RWPE2 (cell line): Measurements from ENCODE around the gene KRTAP4-4.
"Not testable (repeated sequence)": the region's sequence is repeated elsewhere in the genome, so short reads cannot be mapped to it uniquely, and the experiment has no call there.

Experiments used
- ATAC-seq: fragments of 200-7000 bp; cut with Tn5 transposase; 3 replicates; pipeline ENCODE4 v1.9.1; 2021; ENCODE audit warnings: low read depth
- DNase-seq: peaks from one replicate; pipeline ENCODE4 v3.0.0-alpha.2; 2020; ENCODE audit warnings: low spot score
- H3K27ac ChIP-seq: fragments of 450-650 bp; 2 replicates; pipeline ENCODE4 v1.5.1; 2017; ENCODE audit warnings: mild to moderate bottlenecking; ENCODE audit not compliant: poor library complexity, severe bottlenecking
- H3K27me3 ChIP-seq: fragments of 250-450 bp; sonication (Bioruptor Pico); 2 replicates; pipeline ENCODE4 v1.5.1; 2021; ENCODE audit warnings: mild to moderate bottlenecking, moderate library complexity; ENCODE audit not compliant: insufficient read depth, poor library complexity, severe bottlenecking
- H3K36me3 ChIP-seq: fragments of 250-450 bp; sonication (Bioruptor Pico); 2 replicates; pipeline ENCODE4 v1.5.1; 2020; ENCODE audit warnings: low read depth, mild to moderate bottlenecking, moderate library complexity
- H3K4me1 ChIP-seq: fragments of 250-450 bp; sonication (Bioruptor Pico); 2 replicates; pipeline ENCODE4 v1.5.1; 2021; ENCODE audit warnings: mild to moderate bottlenecking, moderate library complexity; ENCODE audit not compliant: insufficient read depth, poor library complexity, severe bottlenecking
- H3K4me3 ChIP-seq: fragments of 250-450 bp; sonication (Bioruptor Pico); 2 replicates; pipeline ENCODE4 v1.5.1; 2021; ENCODE audit warnings: mild to moderate bottlenecking, moderate library complexity; ENCODE audit not compliant: severe bottlenecking
- H3K9me3 ChIP-seq: fragments of 250-450 bp; sonication (Bioruptor Pico); 2 replicates; pipeline ENCODE4 v1.5.1; 2021; ENCODE audit warnings: mild to moderate bottlenecking, moderate library complexity; ENCODE audit not compliant: severe bottlenecking
- TF ChIP-seq, protein P1 (sequence below): fragments of 450-650 bp; IDR thresholded peaks from one replicate; pipeline ENCODE4 v1.5.1; 2017; ENCODE audit warnings: mild to moderate bottlenecking, moderate library complexity; ENCODE audit not compliant: poor library complexity, severe bottlenecking

Gene KRTAP4-4

DNA sequence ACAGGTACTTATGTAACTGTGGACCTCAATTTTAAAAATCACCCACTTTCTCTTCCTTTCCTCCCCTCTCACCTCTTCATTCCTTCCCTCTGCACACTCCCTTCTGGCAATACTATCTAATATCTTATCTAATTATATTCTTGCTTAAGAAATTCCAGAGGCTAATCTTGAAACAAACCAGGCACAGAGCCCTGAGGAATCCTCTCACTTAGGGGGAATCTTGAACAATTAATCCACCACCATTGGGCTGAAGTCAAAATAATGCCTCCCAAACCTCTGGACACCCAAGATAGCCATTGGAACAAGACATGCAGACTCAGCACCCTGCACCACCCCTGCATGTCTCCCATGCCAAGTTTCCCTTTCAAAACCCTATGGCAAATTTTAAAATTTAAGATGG lies 19.2 kb downstream of the KRTAP4-4 start:
- TF ChIP-seq, protein P1, sequence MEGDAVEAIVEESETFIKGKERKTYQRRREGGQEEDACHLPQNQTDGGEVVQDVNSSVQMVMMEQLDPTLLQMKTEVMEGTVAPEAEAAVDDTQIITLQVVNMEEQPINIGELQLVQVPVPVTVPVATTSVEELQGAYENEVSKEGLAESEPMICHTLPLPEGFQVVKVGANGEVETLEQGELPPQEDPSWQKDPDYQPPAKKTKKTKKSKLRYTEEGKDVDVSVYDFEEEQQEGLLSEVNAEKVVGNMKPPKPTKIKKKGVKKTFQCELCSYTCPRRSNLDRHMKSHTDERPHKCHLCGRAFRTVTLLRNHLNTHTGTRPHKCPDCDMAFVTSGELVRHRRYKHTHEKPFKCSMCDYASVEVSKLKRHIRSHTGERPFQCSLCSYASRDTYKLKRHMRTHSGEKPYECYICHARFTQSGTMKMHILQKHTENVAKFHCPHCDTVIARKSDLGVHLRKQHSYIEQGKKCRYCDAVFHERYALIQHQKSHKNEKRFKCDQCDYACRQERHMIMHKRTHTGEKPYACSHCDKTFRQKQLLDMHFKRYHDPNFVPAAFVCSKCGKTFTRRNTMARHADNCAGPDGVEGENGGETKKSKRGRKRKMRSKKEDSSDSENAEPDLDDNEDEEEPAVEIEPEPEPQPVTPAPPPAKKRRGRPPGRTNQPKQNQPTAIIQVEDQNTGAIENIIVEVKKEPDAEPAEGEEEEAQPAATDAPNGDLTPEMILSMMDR: no peak
- Histone ChIP-seq H3K27ac (peak overlapping the region; percentile 31), H3K4me1 (peaks cover 2% of the 10 kb centered on the region), H3K9me3 (peaks cover 3% of the 10 kb centered on the region), H3K27me3 (no peaks in the 10 kb centered on the region), H3K4me3 (no peak overlapping the region), H3K36me3 (no peaks in the 10 kb centered on the region)
- DNase-seq: no peak
- ATAC-seq: no peak

DNA sequence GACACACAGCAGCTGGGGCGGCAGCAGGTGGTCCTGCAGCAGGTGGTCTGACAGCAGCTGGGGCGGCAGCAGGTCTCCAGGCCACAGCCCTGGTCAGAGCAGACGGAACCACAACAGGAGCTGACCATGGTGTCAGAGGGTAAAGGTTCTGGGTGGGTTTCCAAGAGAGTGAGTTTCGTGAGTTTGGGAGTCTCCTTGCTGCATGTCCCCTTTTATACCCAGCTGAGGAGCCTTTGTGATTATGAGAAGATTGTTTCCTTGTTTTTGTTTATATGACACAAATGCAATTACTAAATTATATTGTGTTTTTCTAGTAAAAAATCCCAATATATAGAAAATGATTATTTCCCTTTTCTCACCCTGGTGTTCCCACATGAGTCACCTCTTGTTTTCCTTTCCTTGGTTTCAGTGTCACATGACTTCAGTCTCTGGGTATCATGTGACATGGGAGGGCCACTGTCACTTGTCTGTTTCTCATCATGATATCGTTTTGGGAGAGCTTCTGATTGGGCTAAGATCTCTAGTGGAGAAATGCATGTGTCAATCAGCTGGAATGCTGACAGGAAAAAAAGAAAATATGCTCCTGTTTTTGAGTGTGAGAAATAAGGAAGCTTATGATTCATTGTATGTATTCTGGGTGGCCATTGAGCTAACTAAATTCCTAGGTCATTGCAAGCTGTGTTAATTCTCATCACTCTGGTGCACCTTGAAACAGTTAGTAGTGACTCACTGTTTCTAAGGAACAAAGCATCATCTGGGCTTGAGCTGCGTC lies 20.0 kb downstream of the KRTAP4-4 start, which contains the start of gene KRTAP4-6:
Gene KRTAP4-6 (minus strand): TSS at position 185 of the 772 bp plus-strand sequence. CDS start 57 bp downstream, at position 128.
- Histone ChIP-seq H3K4me3 (no peak within 1 kb of the TSS), H3K4me1 (peaks cover 2% of the 10 kb centered on the region), H3K27ac (peak within 1 kb of the TSS; percentile 31), H3K27me3 (no peaks in the 10 kb centered on the region), H3K36me3 (no peaks in the 10 kb centered on the region), H3K9me3 (peaks cover 3% of the 10 kb centered on the region)
- DNase-seq (no peak), ATAC-seq (peak; percentile 99)
- TF ChIP-seq, protein P1: no peak

DNA sequence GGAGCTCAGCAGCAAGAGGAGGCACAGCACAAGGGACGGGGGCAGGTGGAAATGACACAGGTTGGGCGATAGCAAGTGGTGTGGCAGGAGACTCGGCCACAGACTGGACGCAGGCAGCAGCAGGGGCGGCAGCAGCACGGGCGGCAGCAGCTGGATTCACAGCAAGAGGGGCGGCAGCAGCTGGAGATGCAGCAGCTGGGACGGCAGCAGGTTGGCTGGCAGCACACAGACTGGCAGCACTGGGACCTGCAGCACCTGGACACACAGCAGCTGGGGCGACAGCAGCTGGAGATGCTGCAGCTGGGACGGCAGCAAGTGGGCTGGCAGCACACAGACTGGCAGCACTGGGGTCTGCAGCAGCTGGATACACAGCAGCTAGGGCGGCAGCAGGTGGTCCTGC lies 20.7 kb downstream of the KRTAP4-4 start:
- H3K4me3 ChIP-seq, H3K4me1 ChIP-seq, H3K9me3 ChIP-seq, H3K36me3 ChIP-seq, H3K27me3 ChIP-seq, DNase-seq, ATAC-seq: not testable (repeated sequence)
- H3K27ac ChIP-seq: peak overlapping the region; percentile 31

DNA sequence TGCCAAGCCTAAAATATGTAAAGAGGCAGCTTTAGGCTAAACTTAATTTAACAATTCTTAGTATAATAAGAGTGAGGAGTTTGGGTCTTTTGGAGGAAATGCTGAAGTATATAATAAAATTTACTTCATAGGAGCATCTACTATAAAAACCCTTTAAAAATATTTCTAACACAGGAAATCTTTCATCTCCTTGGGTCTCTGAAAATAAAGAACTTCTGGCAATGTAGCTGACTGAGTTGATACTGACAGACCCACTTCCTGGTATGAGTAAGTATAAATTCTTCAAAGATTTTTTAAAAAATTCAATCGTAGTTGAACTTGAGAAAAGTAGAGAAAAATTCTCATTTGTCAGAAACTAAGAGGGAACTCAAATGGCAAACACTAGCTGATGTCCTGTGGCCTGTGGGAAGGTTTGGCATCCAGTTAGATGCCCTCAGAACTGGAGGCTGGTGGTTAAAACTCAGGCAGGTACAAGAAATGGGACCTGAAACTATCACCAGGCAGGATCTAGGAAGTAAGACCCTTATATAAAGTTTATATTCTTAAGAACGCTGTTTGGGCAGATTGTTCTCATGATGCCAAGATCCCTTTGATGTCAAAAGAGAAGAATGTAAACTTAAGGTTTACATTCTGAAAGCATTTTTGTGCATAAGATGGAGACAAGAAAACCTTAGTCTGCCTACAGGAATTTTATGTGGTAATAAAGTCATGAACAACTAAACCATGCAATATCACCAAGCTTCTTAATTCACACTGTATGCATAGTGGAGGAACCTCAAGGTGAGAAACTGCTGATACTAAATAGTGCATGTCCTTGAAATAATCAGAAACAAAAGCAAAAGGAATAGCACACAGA lies 26.4 kb downstream of the KRTAP4-4 start:
- no peak for DNase-seq
- H3K4me1 ChIP-seq: peaks cover 25% of the 10 kb centered on the region
- no peaks in the 10 kb centered on the region for H3K36me3 ChIP-seq
- H3K27ac ChIP-seq: peak overlapping the region; percentile 90
- H3K9me3 ChIP-seq: no peaks in the 10 kb centered on the region
- ATAC-seq: no peak
- TF ChIP-seq, protein P1: no peak
- no peaks in the 10 kb centered on the region for H3K27me3 ChIP-seq
- no peak overlapping the region for H3K4me3 ChIP-seq

DNA sequence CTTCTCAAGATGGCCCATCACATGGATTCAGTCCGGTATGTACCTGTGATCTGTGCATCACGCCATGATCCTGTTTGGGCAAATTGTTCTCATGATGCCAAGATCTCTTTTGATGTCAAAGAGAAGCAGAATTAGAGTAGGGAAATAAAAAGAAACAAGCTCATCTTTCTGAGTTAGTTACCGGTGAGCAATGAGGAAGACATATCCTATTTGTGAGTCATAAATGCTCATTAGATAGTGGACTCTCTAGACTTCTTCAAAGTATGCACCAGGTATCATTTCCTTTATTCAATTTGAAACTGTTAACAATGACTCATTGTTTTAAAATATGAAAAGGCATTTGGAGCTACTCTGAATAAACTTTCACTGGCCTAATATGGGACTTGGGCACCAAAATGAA lies 28.6 kb downstream of the KRTAP4-4 start:
- TF ChIP-seq, protein P1: no peak
- Histone ChIP-seq H3K4me1 (peaks cover 25% of the 10 kb centered on the region), H3K27me3 (no peaks in the 10 kb centered on the region), H3K27ac (peak overlapping the region; percentile 90), H3K9me3 (no peaks in the 10 kb centered on the region), H3K36me3 (no peaks in the 10 kb centered on the region), H3K4me3 (no peak overlapping the region)
- DNase-seq (no peak), ATAC-seq (peak; percentile 100)
